GM19238 (cell line): ENCODE data around the gene GNAO1.

Experiments
- DNase-seq: peaks from one replicate; pipeline ENCODE4 v3.0.0; 2011; ENCODE audit warnings: low spot score; ENCODE audit not compliant: insufficient read length

The GNAO1 gene

DNA sequence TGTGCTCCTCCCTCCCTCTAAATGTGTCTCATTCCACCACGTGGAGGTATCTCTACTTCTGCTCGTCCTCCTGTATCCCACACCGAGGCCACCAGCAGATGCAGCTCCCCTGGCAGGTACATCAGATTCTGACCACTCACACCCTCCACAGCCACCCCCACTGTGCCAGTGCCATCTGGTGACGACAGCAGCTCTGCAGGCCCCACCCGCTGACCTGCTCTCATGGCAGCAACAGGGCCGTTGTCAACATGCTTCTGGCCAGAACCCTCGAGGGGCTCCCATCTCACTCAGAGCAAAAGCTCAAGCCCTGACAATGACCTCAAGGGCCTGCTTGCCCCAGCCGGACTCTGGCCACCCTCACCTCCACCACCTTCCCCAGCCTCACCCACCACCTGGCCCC lies 140.6 kb downstream of the GNAO1 start:
- no peak for DNase-seq

- no peak for DNase-seq
Observed at GRCh38 chr16:56332464-56333079, 141.3 kb downstream of the GNAO1 start.

DNA sequence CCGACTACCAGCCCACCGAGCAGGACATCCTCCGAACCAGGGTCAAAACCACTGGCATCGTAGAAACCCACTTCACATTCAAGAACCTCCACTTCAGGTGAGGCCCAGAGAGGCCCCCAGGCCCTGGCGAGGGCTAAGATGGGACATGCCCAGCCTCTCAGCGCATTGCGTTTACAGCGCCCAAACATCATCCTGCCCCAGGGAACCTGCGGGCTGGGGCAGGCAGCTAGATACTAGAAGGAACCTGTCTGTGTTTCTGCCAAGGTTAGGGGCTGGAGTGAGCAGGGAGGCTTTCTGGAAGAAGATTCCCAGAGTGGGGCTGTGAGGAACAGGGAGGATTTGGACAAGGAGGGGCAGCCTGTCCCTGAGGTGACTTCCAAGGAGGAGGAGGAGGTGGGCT lies 143.5 kb downstream of the GNAO1 start:
- DNase-seq, result no peak

DNA sequence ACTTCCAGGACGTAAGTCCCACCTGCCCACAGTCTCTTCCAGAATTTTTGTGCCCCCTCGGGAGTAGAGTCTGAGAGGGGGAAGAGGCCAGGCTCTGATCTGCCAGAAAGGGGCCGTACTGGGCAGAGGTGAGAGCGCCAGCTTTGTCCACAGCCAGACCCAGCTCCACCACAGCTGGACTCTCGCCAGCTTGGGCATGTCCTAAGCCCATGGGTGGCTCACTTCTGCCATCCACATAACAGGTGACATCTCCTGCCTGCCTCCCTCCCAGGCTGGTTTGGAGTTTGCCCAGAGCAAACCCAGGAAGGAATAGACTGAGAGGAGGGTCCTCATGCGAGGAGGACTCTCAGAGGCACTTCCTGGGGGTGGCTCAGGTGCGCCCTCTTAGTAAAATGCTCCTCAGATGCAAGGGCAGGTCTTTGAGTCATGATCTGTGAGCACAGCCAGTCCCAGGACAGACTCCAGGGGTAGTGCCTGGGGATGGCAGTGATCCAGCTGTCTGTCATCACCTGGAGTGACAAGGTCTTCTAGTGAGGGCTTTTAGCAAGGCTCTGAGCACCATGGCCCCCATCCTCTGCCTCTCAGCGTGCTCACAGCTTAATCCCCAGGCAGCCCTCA lies 144.9 kb downstream of the GNAO1 start:
- DNase-seq, result no peak

DNA sequence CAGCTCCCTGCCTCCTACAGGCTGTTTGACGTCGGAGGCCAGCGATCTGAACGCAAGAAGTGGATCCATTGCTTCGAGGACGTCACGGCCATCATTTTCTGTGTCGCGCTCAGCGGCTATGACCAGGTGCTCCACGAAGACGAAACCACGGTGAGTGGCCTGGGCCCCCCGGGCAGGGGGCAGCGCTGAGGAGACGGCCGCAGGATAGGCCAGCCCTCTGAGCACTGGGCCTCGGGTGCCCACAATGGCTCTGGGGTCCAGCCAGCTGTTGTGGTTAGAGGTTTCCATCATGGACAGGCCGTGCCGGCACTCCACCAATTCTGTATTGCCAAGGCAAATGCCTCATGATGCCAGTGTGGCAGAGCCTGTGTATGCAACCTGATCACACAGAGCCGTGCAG lies 145.4 kb downstream of the GNAO1 start:
- DNase-seq, result no peak

- DNase-seq, result no peak
Observed at GRCh38 chr16:56337131-56337857, 146.0 kb downstream of the GNAO1 start.

GRCh38 chr16:56337858-56338325 lies 146.6 kb downstream of the GNAO1 start:
- DNase-seq, result no peak

GRCh38 chr16:56338566-56339318 lies 147.5 kb downstream of the GNAO1 start:
- DNase-seq, result no peak

- no peak for DNase-seq
Observed at GRCh38 chr16:56339431-56340195, 148.3 kb downstream of the GNAO1 start.

- no peak for DNase-seq
Observed at GRCh38 chr16:56340416-56340815, 149.1 kb downstream of the GNAO1 start.

DNA sequence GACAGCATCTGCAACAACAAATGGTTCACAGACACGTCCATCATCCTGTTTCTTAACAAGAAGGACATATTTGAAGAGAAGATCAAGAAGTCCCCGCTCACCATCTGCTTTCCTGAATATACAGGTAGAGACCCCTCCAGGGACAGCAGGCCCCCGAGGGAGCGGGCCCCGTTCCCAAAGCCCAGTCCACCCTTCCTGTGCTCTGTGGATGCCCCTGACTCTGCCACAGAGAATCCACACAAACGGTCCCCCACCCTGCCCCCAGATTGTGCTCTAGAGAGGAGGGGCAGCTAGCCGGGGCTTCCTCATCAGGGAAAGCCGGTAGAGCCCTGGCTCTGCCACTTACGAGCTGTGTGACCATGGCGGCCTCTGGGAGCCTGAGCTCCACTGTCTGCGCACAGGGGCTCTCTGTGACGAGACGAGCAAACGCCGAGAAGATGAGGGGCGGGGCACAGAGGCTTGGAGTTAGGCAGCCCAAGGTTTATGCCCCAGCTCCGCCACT lies 149.6 kb downstream of the GNAO1 start:
- no peak for DNase-seq

DNA sequence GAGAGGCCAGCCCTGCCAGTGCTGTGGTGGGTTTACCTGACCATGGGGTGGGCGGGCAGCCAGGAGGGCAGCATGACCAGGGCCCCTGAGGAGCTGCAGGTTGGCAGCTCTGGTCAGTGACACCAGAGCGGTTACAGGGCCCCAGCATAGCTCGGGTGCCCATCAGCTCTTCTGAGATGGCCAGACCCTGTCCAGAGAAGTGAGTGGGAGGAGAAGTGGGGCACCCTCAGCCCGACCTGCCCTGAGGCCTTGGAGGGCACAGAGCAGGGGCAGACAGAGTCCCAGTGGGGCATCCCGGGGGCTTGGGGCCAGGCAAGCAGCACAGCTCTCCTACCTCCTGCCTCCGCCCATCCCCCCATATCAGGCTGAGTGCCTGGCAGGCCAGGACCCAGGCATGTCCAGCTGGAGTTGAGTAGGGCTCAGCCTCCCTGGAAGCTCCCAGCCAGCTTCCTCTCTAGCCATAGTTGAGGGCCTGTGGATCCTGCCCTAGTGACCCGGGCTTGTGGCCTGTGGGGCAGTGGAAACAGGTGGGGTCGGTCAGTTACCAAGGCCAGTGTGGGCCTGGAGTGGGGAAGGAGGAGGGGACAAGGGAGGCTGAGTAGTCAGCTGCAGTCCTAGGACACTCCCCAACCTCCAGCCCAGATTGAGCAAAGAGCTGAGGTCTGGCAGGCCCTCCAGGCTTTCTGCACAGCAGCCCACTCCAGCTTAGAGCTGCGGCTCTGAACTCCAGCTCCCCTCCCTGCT lies 150.5 kb downstream of the GNAO1 start:
- no peak for DNase-seq

- no peak for DNase-seq
Observed at GRCh38 chr16:56343661-56344517, 152.6 kb downstream of the GNAO1 start.

GRCh38 chr16:56344518-56345405 lies 153.5 kb downstream of the GNAO1 start:
- no peak for DNase-seq

DNA sequence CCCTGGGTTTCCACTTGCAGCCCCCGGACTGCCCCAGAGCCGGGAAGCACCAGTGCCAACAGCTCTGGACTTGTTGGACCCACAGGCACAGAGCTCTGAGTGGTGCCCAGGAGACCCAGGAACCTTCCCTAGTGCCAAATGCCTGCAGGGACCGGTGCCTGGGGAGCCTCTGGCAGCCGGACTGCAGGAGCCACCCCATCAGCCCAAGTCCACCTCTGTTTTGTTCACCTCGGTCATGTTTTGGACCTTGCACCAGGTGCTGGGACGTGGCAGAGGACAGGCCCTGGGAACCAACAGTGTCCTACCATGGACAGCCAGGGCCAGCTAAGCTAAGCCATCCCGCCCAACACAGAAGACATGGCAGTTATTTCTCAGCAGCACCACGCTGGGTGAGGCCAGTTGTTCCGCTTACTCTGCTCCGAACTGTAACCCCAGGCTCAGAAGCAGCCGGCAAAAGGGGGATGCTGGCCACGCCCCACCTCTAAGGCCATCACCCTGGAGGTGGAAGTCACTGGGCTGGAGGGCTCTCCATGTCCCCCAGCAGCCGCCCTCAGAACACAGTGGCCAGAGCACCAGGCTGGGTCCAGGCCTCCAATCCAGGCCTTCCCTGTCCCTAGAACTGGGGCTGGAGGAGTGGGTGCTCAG lies 154.2 kb downstream of the GNAO1 start:
- no peak for DNase-seq

DNA sequence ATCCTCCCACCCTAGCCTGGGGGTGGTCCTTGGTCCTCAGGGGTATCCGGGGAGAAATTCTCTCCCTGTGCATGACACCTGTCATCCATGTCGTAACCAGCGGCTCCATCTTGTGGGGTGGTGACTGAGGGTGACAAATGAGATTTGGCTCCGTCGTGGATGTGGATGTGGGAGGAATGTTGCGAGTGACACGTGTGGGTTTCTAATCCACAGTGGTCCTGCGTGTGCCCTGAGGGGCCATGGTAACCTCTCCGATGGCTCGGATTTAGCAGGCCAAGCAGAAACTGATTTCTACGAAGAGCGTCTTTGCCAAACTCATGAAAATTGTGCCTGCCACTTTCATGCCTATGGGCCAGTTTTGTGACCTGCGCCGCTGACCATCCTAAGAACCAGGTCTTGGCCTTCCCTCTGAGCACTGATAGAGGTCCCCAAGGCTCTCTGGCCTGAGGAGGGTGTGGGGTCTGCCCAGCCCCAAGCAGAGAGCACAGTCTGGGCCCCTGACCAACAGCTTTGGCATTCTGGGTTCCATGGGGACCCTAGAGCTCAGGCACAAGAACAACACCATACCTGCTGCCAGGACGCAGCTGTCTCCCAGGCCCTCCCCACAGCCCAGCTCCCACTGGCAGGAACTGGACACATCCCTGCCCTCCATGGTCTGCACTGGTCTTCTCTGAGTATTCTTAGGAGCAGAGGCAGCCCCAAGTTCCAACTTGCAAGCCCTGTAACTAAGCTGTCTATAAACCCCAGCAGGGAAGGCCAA lies 155.0 kb downstream of the GNAO1 start:
- DNase-seq, result no peak

- DNase-seq, result no peak
Observed at GRCh38 chr16:56347166-56347565, 155.9 kb downstream of the GNAO1 start.
